Measurements from ENCODE around the gene RNF151. TPM values are rescaled to one million over a fixed set of nuclear protein-coding genes. Genes with fewer than 3 reads are reported as not detected.
"Not testable (repeated sequence)": the region's sequence is repeated elsewhere in the genome, so short reads cannot be mapped to it uniquely, and the experiment has no call there.

Gene RNF151
- total RNA-seq, 1 donor from 2014 or later: not detected

DNA sequence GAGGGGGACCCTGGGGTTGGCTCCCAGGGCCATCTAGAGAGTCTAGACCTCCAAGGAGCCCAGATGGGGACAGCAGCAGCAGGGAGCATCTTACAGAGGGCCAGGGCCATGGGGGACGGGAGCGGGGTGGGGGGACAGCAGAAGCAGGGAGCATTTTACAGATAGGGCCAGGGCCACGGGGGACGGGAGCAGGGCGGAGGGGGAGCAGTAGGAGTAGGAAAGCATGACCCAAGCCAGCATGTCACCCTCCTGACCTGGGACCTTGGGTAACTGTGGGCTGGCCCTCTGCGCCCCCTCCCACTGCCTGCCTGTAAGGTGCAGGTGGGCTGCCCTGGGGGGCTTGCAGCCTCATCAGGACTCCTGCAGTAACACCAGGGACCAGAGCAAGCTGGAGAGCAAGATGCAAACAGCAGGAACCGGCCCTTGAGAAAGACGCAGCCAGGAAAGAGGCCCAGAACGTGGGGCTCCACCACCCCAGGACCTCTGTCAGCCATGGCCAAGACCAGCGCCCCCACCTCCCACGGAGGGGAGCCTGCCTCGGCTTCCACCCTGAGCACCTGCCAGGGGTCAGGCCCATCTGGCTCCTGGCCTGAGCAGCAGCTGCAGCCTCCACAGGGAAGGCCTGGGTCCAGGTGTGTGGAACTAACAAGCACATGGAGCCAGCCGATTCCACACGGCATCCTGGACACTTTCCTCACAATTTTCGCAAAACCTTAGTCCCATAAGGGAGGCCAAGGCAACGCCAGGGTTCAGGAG, 40.6 kb downstream of the RNF151 start:
- DNase-seq (ENCODE audit: low read depth in 2 of 2): no peak

DNA sequence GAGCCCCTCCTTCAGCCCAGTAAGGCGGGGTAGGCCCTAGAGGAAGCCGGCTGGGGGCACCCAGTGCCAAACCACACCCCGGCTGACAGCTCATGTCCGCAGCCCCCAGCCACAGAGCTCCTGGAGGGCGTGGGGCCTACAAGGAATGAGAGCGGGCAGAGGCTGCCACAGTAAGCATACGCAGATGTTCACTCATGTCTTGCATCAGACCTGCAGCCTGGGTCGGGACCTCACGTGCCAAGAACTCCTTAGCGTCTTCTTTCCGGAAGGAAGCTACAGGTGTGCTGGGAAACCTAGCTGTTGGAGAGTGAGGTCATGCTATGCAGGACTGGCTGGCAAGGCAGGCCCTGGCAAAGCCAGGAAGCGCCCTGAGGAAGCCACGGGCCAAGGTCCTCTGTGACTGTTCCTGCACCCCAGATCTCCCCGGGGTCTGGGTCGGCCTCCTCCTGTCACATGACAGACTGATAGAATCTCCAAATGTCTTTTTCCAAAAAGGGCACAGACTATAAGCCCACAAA, 41.4 kb downstream of the RNF151 start:
- DNase-seq (ENCODE audit: low read depth in 2 of 2): peak in 1 of 2 donors; percentile 69

- DNase-seq (ENCODE audit: low read depth in 2 of 2): peak in 1 of 2 donors; percentile 26
Measured at GRCh38 chr16:2008631-2009163, 42.0 kb downstream of the RNF151 start.

- DNase-seq (ENCODE audit: low read depth in 2 of 2): no peak
Measured at GRCh38 chr16:2009164-2009711, 42.6 kb downstream of the RNF151 start.

- DNase-seq (ENCODE audit: low read depth in 2 of 2): peak; percentile 90 to 93
Measured at GRCh38 chr16:2009791-2010510, 43.3 kb downstream of the RNF151 start, which contains the start of gene ZNF598. ZNF598 (minus strand) TSS chr16:2009821.

- not testable (repeated sequence) for DNase-seq (ENCODE audit: low read depth in 2 of 2)
Measured at GRCh38 chr16:2011726-2012125, 45.1 kb downstream of the RNF151 start.

GRCh38 chr16:2013527-2013926, 46.9 kb downstream of the RNF151 start:
- DNase-seq (ENCODE audit: low read depth in 2 of 2): no peak

DNA sequence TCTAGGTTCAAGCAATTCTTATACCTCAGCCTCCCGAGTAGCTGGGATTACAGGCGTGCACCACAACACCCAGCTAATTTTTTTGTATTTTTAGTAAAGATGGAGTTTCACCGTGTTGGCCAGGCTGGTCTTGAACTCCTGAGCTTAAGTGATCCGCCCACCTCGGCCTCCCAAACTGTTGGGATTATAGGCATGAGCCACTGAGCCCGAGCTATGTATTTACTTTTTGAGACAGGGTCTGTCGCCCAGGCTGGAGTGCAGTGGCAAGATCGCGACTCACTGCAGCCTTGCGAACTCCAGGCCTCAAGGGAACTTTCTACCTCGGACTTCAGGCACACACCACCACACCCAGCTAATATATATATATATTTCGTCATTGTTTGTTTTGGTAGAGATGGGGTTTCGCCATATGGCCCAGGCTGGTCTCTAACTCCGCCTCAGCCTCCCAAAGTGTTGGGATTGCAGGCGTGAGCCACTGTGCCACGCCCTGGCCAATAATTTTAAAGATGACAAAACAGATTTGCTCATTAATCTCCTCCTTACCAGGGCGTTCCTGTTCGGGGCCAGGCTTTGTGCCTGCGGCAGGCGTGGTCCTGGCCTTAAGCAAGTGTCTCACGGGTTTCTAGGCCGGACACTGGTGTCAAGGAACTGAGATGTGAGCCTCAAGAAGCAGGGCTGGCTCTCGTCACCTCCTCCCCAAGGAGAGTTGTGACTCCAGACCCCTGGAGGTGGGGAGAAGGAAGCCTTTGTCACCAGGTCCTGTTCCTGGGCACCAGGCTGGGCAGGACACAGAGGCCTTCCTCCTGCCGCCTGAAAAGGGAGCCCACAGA, 48.7 kb downstream of the RNF151 start:
- no peak for DNase-seq (ENCODE audit: low read depth in 2 of 2)

- DNase-seq (ENCODE audit: low read depth in 2 of 2): no peak
Measured at GRCh38 chr16:2015947-2016208, 49.2 kb downstream of the RNF151 start.

DNA sequence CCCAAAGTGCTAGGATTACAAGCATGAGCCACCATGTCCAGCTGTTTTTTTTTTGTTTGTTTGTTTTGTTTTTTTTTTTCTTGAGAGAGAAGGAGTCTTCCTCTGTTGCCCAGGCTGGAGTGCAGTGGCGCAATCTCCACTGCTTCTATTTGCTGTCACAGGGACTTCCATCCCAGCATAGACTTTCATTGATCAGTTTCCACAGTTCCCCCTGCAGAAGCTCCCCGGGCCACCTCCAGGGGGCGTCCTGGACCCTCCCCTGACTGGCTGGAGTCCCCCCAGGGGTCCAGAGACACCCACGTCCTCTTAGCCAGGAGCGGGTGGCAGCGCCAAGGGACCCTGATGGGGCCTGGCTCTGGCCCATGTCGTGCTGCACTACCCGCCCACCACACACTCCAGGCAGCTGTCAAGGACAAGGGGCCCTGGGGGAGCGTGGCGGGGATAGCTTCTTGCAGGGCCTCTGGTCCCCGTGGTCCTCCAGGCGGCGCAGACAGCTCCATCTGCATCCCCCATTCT, 49.8 kb downstream of the RNF151 start:
- DNase-seq (ENCODE audit: low read depth in 2 of 2): no peak

Other genes with a start within 250 kb of the RNF151 start
- gene NME3, start 195.3 kb upstream of the RNF151 start, total RNA-seq: 32.3 and 47.4 TPM in 2 replicates
- 2.4 and 4.0 TPM in 2 replicates for gene EME2, start 194.0 kb upstream of the RNF151 start, total RNA-seq
- gene MRPS34, start 193.7 kb upstream of the RNF151 start, total RNA-seq: 50.4 and 57.1 TPM in 2 replicates
- 32.7 and 49.8 TPM in 2 replicates for gene SPSB3, start 184.3 kb upstream of the RNF151 start, total RNA-seq
- 56.7 and 57.3 TPM in 2 replicates for gene NUBP2, start 183.9 kb upstream of the RNF151 start, total RNA-seq
- gene IGFALS, start 173.2 kb upstream of the RNF151 start, total RNA-seq: not detected in 2 replicates
- 58.2 and 71.8 TPM in 2 replicates for gene HAGH, start 140.0 kb upstream of the RNF151 start, total RNA-seq
- 74.3 and 81.7 TPM in 2 replicates for gene FAHD1, start 139.7 kb upstream of the RNF151 start, total RNA-seq
- gene MEIOB, start 94.7 kb upstream of the RNF151 start, total RNA-seq: not detected in 2 replicates
- not detected in 2 replicates for gene HS3ST6, start 48.4 kb upstream of the RNF151 start, total RNA-seq
- gene MSRB1, start 23.7 kb upstream of the RNF151 start, total RNA-seq: 8.3 and 11.9 TPM in 2 replicates
- not detected in 2 replicates for gene RPL3L, start 12.2 kb upstream of the RNF151 start, total RNA-seq
- gene NDUFB10, start 7.3 kb upstream of the RNF151 start, total RNA-seq: 113 and 126 TPM in 2 replicates
- 2,011 and 3,024 TPM in 2 replicates for gene RPS2, start 2.0 kb upstream of the RNF151 start, total RNA-seq
- 20.5 and 21.2 TPM in 2 replicates for gene TBL3, start 5.2 kb downstream of the RNF151 start, total RNA-seq
- under 0.01 TPM in 2 replicates for gene NOXO1, start 14.6 kb downstream of the RNF151 start, total RNA-seq
- gene GFER, start 17.3 kb downstream of the RNF151 start, total RNA-seq: 8.1 and 8.5 TPM in 2 replicates
- gene SYNGR3, start 23.1 kb downstream of the RNF151 start, total RNA-seq: 0.40 and 2.0 TPM in 2 replicates
- gene ZNF598, start 43.0 kb downstream of the RNF151 start, total RNA-seq: 8.9 and 9.7 TPM in 2 replicates
- gene NPW, start 52.9 kb downstream of the RNF151 start, total RNA-seq: 0.44 and 0.60 TPM in 2 replicates
- 42.1 and 47.6 TPM in 2 replicates for gene NHERF2, start 60.0 kb downstream of the RNF151 start, total RNA-seq
- gene NTHL1, start 81.0 kb downstream of the RNF151 start, total RNA-seq: 22.8 and 31.2 TPM in 2 replicates
- gene TSC2, start 81.1 kb downstream of the RNF151 start, total RNA-seq: 23.8 and 29.0 TPM in 2 replicates
- 18.5 and 31.5 TPM in 2 replicates for gene PKD1, start 169.0 kb downstream of the RNF151 start, total RNA-seq
- gene RAB26, start 181.8 kb downstream of the RNF151 start, total RNA-seq: 0.20 and 0.65 TPM in 2 replicates
- 60.8 and 63.9 TPM in 2 replicates for gene TRAF7, start 188.9 kb downstream of the RNF151 start, total RNA-seq
- under 0.01 TPM in 2 replicates for gene CASKIN1, start 229.7 kb downstream of the RNF151 start, total RNA-seq
- 13.5 and 13.7 TPM in 2 replicates for gene MLST8, start 238.6 kb downstream of the RNF151 start, total RNA-seq
- 0.44 and 2.2 TPM in 2 replicates for gene BRICD5, start 244.0 kb downstream of the RNF151 start, total RNA-seq
- gene PGP, start 248.0 kb downstream of the RNF151 start, total RNA-seq: 10.0 and 11.5 TPM in 2 replicates